Neural cell (in vitro differentiated cells): Measurements from ENCODE around the gene PIGO.

Experiments used
- EP300 ChIP-seq: fragments of 450-650 bp; conservative IDR thresholded peaks from 2 replicates; pipeline ENCODE4 v1.6.1; 2014; ENCODE audit warnings: antibody characterized with exemption, mild to moderate bottlenecking, moderate library complexity; ENCODE audit not compliant: poor library complexity, severe bottlenecking
- EZH2 ChIP-seq: fragments of 200-600, 300-800 bp; shearing (Covaris generic), sonication (generic); IDR thresholded peaks from 2 replicates; pipeline ENCODE4 v1.6.1; 2014; ENCODE audit warnings: antibody characterized with exemption, low read length, borderline replicate concordance, mild to moderate bottlenecking; ENCODE audit not compliant: insufficient read depth, poor library complexity, severe bottlenecking
- POLR2AphosphoS5 ChIP-seq: IDR thresholded peaks from 2 replicates; pipeline ENCODE4 v1.6.1; 2012
- TF ChIP-seq, protein P1 (sequence below): fragments of 450-650 bp; IDR thresholded peaks from 2 replicates; pipeline ENCODE4 v1.5.1; 2014; ENCODE audit warnings: antibody characterized with exemption, mild to moderate bottlenecking, moderate library complexity; ENCODE audit not compliant: poor library complexity, severe bottlenecking

DNA sequence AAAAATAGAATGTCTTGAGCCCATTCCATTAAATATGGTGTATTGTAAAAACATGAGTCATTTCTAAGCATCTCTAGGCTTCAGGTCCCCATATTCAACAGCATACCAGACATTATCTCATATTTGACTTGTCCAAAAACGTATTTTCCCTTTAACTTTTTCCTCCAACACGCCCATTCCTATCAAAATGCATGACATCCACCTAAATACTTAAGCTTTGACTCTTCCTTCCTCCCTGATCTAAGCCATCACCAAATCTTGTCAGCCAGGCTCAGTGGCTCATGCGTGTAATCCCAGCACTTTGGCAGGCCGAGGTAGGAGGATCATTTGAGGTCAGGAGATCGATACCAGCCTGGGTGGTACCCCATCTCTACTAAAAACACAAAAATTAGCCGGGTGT is 47.9 kb downstream of the PIGO start:
- TF ChIP-seq, protein P1, sequence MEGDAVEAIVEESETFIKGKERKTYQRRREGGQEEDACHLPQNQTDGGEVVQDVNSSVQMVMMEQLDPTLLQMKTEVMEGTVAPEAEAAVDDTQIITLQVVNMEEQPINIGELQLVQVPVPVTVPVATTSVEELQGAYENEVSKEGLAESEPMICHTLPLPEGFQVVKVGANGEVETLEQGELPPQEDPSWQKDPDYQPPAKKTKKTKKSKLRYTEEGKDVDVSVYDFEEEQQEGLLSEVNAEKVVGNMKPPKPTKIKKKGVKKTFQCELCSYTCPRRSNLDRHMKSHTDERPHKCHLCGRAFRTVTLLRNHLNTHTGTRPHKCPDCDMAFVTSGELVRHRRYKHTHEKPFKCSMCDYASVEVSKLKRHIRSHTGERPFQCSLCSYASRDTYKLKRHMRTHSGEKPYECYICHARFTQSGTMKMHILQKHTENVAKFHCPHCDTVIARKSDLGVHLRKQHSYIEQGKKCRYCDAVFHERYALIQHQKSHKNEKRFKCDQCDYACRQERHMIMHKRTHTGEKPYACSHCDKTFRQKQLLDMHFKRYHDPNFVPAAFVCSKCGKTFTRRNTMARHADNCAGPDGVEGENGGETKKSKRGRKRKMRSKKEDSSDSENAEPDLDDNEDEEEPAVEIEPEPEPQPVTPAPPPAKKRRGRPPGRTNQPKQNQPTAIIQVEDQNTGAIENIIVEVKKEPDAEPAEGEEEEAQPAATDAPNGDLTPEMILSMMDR, result no peak
- no peak for TF ChIP-seq EZH2
- no peak for TF ChIP-seq EP300
- no peak for TF ChIP-seq POLR2AphosphoS5
